Neural progenitor cell (in vitro differentiated cells): ENCODE results near the gene NELFA. TPM values are rescaled to one million over a fixed set of nuclear protein-coding genes. Genes with fewer than 3 reads are reported as not detected.

Experiments
- DNase-seq: peaks from one replicate; pipeline ENCODE4 v3.0.0-alpha.2; 2016; ENCODE audit warnings: low spot score
- H2AFZ ChIP-seq: fragments of 200-600 bp; sonication (generic); replicated peaks from 2 replicates; pipeline ENCODE4 v1.6.1; 2016; ENCODE audit warnings: antibody characterized with exemption
- H3F3A ChIP-seq: fragments of 200-600 bp; sonication (generic); 2 replicates; pipeline ENCODE4 v1.6.1; 2016; ENCODE audit warnings: antibody characterized with exemption, low read depth
- H3K27ac ChIP-seq: fragments of 200-600 bp; sonication (generic); 2 replicates; pipeline ENCODE4 v1.5.1; 2016; ENCODE audit warnings: mild to moderate bottlenecking
- H3K27me3 ChIP-seq: fragments of 200-600 bp; sonication (generic); 2 replicates; pipeline ENCODE4 v1.6.1; 2016; ENCODE audit warnings: mild to moderate bottlenecking, moderate library complexity
- H3K36me3 ChIP-seq: fragments of 200-600 bp; sonication (generic); 2 replicates; pipeline ENCODE4 v1.5.1; 2016
- H3K4me1 ChIP-seq: fragments of 200-600 bp; sonication (generic); 2 replicates; pipeline ENCODE4 v1.6.1; 2016; ENCODE audit warnings: mixed run types
- H3K4me2 ChIP-seq: fragments of 200-600 bp; sonication (generic); 2 replicates; pipeline ENCODE4 v1.6.1; 2016
- H3K4me3 ChIP-seq: fragments of 200-600 bp; sonication (generic); 2 replicates; pipeline ENCODE4 v1.5.1; 2016
- H3K79me2 ChIP-seq: fragments of 200-600 bp; sonication (generic); 2 replicates; pipeline ENCODE4 v1.6.1; 2016; ENCODE audit warnings: low read depth
- H3K9ac ChIP-seq: fragments of 200-600 bp; sonication (generic); 2 replicates; pipeline ENCODE4 v1.6.1; 2016
- H3K9me3 ChIP-seq: fragments of 200-600 bp; sonication (generic); 2 replicates; pipeline ENCODE4 v1.5.1; 2016; ENCODE audit warnings: low read depth
- H4K20me1 ChIP-seq: fragments of 200-600 bp; sonication (generic); 2 replicates; pipeline ENCODE4 v1.6.1; 2016; ENCODE audit warnings: low read depth
- H3K27ac Mint-ChIP-seq: 3 replicates; pipeline ENCODE4 v1.8.0; 2021; ENCODE audit warnings: mixed read lengths
- H3K27me3 Mint-ChIP-seq: 2 replicates; pipeline ENCODE4 v1.8.0; 2022; ENCODE audit warnings: low read depth, mild to moderate bottlenecking, inconsistent platforms, moderate library complexity, mixed read lengths; ENCODE audit not compliant: insufficient read depth
- H3K36me3 Mint-ChIP-seq: 3 replicates; pipeline ENCODE4 v1.8.0; 2021; ENCODE audit warnings: mixed read lengths
- H3K4me1 Mint-ChIP-seq: 3 replicates; pipeline ENCODE4 v1.8.0; 2021; ENCODE audit warnings: mixed read lengths
- H3K4me3 Mint-ChIP-seq: 3 replicates; pipeline ENCODE4 v1.8.0; 2021; ENCODE audit warnings: mild to moderate bottlenecking, moderate library complexity, mixed read lengths
- H3K9me3 Mint-ChIP-seq: 3 replicates; pipeline ENCODE4 v1.8.0; 2020; ENCODE audit warnings: mixed read lengths
- EZH2 ChIP-seq: fragments of 200-600 bp; sonication (generic); IDR thresholded peaks from 2 replicates; pipeline ENCODE4 v1.6.1; 2017; ENCODE audit warnings: antibody characterized with exemption, mild to moderate bottlenecking, moderate library complexity
- EZH2phosphoT487 ChIP-seq: fragments of 200-600 bp; sonication (generic); IDR thresholded peaks from 2 replicates; pipeline ENCODE4 v1.6.1; 2017; ENCODE audit warnings: antibody characterized with exemption
- total RNA-seq: library from RNA; depleted of rRNA; stranded (reverse); fragments of >200 nt; gene quantifications from 2 replicates; pipeline ENCODE4 v1.2.3, GENCODE V29; 2015; ENCODE audit warnings: low replicate concordance
- TF ChIP-seq, protein P1 (sequence below): fragments of 200-600 bp; sonication (generic); IDR thresholded peaks from 2 replicates; pipeline ENCODE4 v1.5.1; 2017; ENCODE audit warnings: antibody characterized with exemption, mild to moderate bottlenecking

NELFA gene
- total RNA-seq, 1 donor from 2014 or later = 18.0 TPM

- Histone ChIP-seq H3K27ac (no peak overlapping the region), H3K79me2 (no peaks in the 10 kb centered on the region), H4K20me1 (peaks cover 43% of the 10 kb centered on the region), H2AFZ (no peak overlapping the region), H3K4me2 (no peak overlapping the region), H3K9me3 (no peaks in the 10 kb centered on the region), H3F3A (peaks cover 5% of the 10 kb centered on the region), H3K4me1 (no peaks in the 10 kb centered on the region), H3K4me3 (no peak overlapping the region), H3K9ac (no peak overlapping the region), H3K36me3 (peaks cover 34% of the 10 kb centered on the region), H3K27me3 (no peaks in the 10 kb centered on the region)
- Mint-ChIP-seq H3K36me3 (peaks cover 42% of the 10 kb centered on the region), H3K4me1 (peaks cover 6% of the 10 kb centered on the region), H3K27ac (no peak overlapping the region), H3K9me3 (no peaks in the 10 kb centered on the region), H3K4me3 (no peak overlapping the region), H3K27me3 (peaks cover 4% of the 10 kb centered on the region)
- TF ChIP-seq, protein P1, sequence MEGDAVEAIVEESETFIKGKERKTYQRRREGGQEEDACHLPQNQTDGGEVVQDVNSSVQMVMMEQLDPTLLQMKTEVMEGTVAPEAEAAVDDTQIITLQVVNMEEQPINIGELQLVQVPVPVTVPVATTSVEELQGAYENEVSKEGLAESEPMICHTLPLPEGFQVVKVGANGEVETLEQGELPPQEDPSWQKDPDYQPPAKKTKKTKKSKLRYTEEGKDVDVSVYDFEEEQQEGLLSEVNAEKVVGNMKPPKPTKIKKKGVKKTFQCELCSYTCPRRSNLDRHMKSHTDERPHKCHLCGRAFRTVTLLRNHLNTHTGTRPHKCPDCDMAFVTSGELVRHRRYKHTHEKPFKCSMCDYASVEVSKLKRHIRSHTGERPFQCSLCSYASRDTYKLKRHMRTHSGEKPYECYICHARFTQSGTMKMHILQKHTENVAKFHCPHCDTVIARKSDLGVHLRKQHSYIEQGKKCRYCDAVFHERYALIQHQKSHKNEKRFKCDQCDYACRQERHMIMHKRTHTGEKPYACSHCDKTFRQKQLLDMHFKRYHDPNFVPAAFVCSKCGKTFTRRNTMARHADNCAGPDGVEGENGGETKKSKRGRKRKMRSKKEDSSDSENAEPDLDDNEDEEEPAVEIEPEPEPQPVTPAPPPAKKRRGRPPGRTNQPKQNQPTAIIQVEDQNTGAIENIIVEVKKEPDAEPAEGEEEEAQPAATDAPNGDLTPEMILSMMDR = no peak
- TF ChIP-seq EZH2phosphoT487 (no peak), EZH2 (no peak)
- no peak for DNase-seq
These were observed 68.9 kb downstream of the NELFA start for GRCh38 chr4:1939664-1940509.

- H3K9me3 ChIP-seq = no peaks in the 10 kb centered on the region
- H3K36me3 Mint-ChIP-seq = peaks cover 35% of the 10 kb centered on the region
- H3K4me2 ChIP-seq = no peak overlapping the region
- no peak overlapping the region for H3K9ac ChIP-seq
- H3F3A ChIP-seq = peaks cover 5% of the 10 kb centered on the region
- H3K27me3 Mint-ChIP-seq = peaks cover 2% of the 10 kb centered on the region
- no peak overlapping the region for H2AFZ ChIP-seq
- H3K4me1 ChIP-seq = no peaks in the 10 kb centered on the region
- no peak overlapping the region for H3K27ac Mint-ChIP-seq
- no peaks in the 10 kb centered on the region for H3K79me2 ChIP-seq
- H4K20me1 ChIP-seq = peaks cover 44% of the 10 kb centered on the region
- H3K4me1 Mint-ChIP-seq = no peaks in the 10 kb centered on the region
- no peak for DNase-seq
- TF ChIP-seq EZH2 (no peak), EZH2phosphoT487 (no peak)
- TF ChIP-seq, protein P1 = no peak
- H3K27me3 ChIP-seq = no peaks in the 10 kb centered on the region
- H3K4me3 ChIP-seq = no peak overlapping the region
- H3K36me3 ChIP-seq = peaks cover 40% of the 10 kb centered on the region
- H3K27ac ChIP-seq = no peak overlapping the region
- no peak overlapping the region for H3K4me3 Mint-ChIP-seq
- H3K9me3 Mint-ChIP-seq = no peaks in the 10 kb centered on the region
These were observed 70.7 kb downstream of the NELFA start for GRCh38 chr4:1938027-1938426.

GRCh38 chr4:1937550-1937949 lies 71.2 kb downstream of the NELFA start:
- Histone ChIP-seq H3K4me2 (no peak overlapping the region), H3K4me3 (no peak overlapping the region), H3K79me2 (no peaks in the 10 kb centered on the region), H3K9ac (no peak overlapping the region), H3K9me3 (no peaks in the 10 kb centered on the region), H3K36me3 (peaks cover 38% of the 10 kb centered on the region), H3F3A (peaks cover 4% of the 10 kb centered on the region), H2AFZ (no peak overlapping the region), H3K27ac (no peak overlapping the region), H3K27me3 (no peaks in the 10 kb centered on the region), H3K4me1 (no peaks in the 10 kb centered on the region), H4K20me1 (peaks cover 46% of the 10 kb centered on the region)
- Mint-ChIP-seq H3K9me3 (no peaks in the 10 kb centered on the region), H3K36me3 (peaks cover 32% of the 10 kb centered on the region), H3K4me1 (no peaks in the 10 kb centered on the region), H3K4me3 (no peak overlapping the region), H3K27me3 (peaks cover 2% of the 10 kb centered on the region), H3K27ac (no peak overlapping the region)
- no peak for DNase-seq
- TF ChIP-seq EZH2 (no peak), EZH2phosphoT487 (no peak)
- TF ChIP-seq, protein P1 = no peak
